22Rv1 (cell line): Measurements from ENCODE around the gene SAT1.

ENCODE experiments used
- ZFX ChIP-seq: fragments of 450-650 bp; IDR thresholded peaks from 2 replicates; pipeline ENCODE4 v1.6.1; 2017; ENCODE audit warnings: antibody characterized with exemption, borderline replicate concordance
- TF ChIP-seq, protein P1 (sequence below): fragments of 450-650 bp; IDR thresholded peaks from 2 replicates; pipeline ENCODE4 v1.5.1; 2017; ENCODE audit warnings: mild to moderate bottlenecking

DNA sequence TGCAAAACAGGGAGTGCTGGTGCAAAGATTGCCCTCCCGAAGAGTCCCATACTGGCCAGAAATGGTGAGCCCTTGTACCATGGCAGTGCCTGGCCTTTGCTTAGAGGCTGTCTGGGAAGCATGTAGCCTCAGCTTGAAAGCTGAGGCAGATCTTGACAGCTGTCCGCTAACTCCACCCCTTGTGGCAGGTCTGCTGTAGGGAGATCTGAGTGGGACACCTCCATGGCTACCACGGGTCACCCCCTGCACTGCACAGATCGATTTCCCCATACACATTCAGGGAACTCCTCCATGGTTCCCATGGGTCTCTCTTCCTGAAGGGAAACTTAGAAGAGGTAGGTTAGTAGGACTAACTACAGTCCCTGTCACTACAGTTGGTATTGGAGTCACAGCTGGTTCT, 33.8 kb upstream of the SAT1 start:
- TF ChIP-seq, protein P1, sequence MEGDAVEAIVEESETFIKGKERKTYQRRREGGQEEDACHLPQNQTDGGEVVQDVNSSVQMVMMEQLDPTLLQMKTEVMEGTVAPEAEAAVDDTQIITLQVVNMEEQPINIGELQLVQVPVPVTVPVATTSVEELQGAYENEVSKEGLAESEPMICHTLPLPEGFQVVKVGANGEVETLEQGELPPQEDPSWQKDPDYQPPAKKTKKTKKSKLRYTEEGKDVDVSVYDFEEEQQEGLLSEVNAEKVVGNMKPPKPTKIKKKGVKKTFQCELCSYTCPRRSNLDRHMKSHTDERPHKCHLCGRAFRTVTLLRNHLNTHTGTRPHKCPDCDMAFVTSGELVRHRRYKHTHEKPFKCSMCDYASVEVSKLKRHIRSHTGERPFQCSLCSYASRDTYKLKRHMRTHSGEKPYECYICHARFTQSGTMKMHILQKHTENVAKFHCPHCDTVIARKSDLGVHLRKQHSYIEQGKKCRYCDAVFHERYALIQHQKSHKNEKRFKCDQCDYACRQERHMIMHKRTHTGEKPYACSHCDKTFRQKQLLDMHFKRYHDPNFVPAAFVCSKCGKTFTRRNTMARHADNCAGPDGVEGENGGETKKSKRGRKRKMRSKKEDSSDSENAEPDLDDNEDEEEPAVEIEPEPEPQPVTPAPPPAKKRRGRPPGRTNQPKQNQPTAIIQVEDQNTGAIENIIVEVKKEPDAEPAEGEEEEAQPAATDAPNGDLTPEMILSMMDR = no peak
- TF ChIP-seq ZFX = no peak
